DMS53 treated with DMSO at 0.1 percent for 48 hours (cell line): ENCODE results near the gene FANCG.

Experiments used
- DNase-seq: peaks from one replicate; lab custom pipeline; 2025; ENCODE audit not compliant: unreplicated experiment; lab: John Stamatoyannopoulos, UW

The FANCG gene

GRCh38 chr9:35026671-35027070 lies 53.1 kb downstream of the FANCG start:
- DNase-seq = no peak
